Stomach (tissue), 9 donors: ENCODE data around the gene FYN. TPM values are rescaled to one million over a fixed set of nuclear protein-coding genes. Genes with fewer than 3 reads are reported as not detected.

Source experiments
- DNase-seq, 2 donors: peaks; one replicate each; pipeline versions ENCODE4 v3.0.0 to v3.0.0-alpha.2; 2013 to 2019
- H3K27ac ChIP-seq, 5 donors: fragments of 200-600 bp in 4 of 5; sonication (generic) in 4 of 5; one replicate each; pipeline ENCODE4 v1.5.1; 2013 to 2019; ENCODE audit warnings: mild to moderate bottlenecking in 1 of 5, moderate library complexity in 1 of 5
- H3K27me3 ChIP-seq, 3 donors: fragments of 200-600 bp; sonication (generic); one replicate each; pipeline ENCODE4 v1.5.1; 2017 to 2019; ENCODE audit warnings: mixed run types in 1 of 3
- H3K36me3 ChIP-seq, 4 donors: fragments of 200-600 bp; sonication (generic); 1 replicate in 3 of 4; 2 replicates in 1 of 4; pipeline ENCODE4 v1.5.1; 2016 to 2019
- H3K4me1 ChIP-seq, 4 donors: fragments of 200-600 bp; sonication (generic); one replicate each; pipeline ENCODE4 v1.5.1; 2016 to 2019
- H3K4me3 ChIP-seq, 4 donors: fragments of 200-600 bp; sonication (generic) in 3 of 4; one replicate each; pipeline ENCODE4 v1.5.1; 2016 to 2019; ENCODE audit warnings: mild to moderate bottlenecking in 1 of 4
- H3K9me3 ChIP-seq, 4 donors: fragments of 200-600 bp; sonication (generic); one replicate each; pipeline ENCODE4 v1.5.1; 2016 to 2019
- EP300 ChIP-seq: sonication (generic); formaldehyde crosslinking; IDR thresholded peaks from one replicate; pipeline ENCODE4 v1.6.1; 2017; ENCODE audit warnings: antibody characterized with exemption
- POLR2A ChIP-seq, 4 donors: fragments of 450-650 bp; IDR thresholded peaks; one replicate each; pipeline ENCODE4 v1.6.1; 2016; ENCODE audit warnings: antibody characterized with exemption in 4 of 4, control low read depth in 2 of 4, mild to moderate bottlenecking in 1 of 4, moderate library complexity in 1 of 4
- POLR2AphosphoS5 ChIP-seq, 3 donors: sonication (generic); formaldehyde crosslinking; IDR thresholded peaks; one replicate each; pipeline ENCODE4 v1.6.1; 2016; ENCODE audit warnings: antibody characterized with exemption in 3 of 3
- WGBS, 5 donors: extraction: QIAGEN DNeasy Blood & Tissue Kit in 3 of 5; methylation state at CpG; one replicate each; pipeline versions ENCODE4 v1.1.5 to v1.1.7; 2013 to 2018; 5-methylcytosine and 5-hydroxymethylcytosine counted together
- intact Hi-C: fragments of 100-400 bp; cut with DNase I; formaldehyde crosslinking; loops from one replicate; pipeline ENCODE4 v1.15.1; 2023; ENCODE audit warnings: low total_unique reads
- polyA plus RNA-seq, 3 donors: library from polyadenylated mRNA; stranded (reverse); fragments of 200-250 nt; gene quantifications; one replicate each; pipeline ENCODE4 v1.2.3, GENCODE V29; 2013
- total RNA-seq, 5 donors: library from RNA; depleted of rRNA; stranded (reverse); fragments of >200 nt; gene quantifications; one replicate each; pipeline versions ENCODE4 v1.1.0 to v1.2.3, GENCODE V29; 2014 to 2016
- TF ChIP-seq, protein P1 (sequence below), 7 experiments: fragments of 450-650 bp in 4 of 7; fragments of 200-600 bp in 3 of 7; sonication (generic) in 3 of 7; IDR thresholded peaks; one replicate each; pipeline ENCODE4 v1.5.1; 2016 to 2019; ENCODE audit warnings: antibody characterized with exemption in 7 of 7, control low read depth in 2 of 7, mild to moderate bottlenecking in 1 of 7
- donor health status: healthy with polysubstance abuse.
- donor health status: Bipolar disorder and iron deficiency.
- donor health status: healthy.

Gene FYN
- total and polyA plus RNA-seq, 8 donors: 8.4 to 146 (median 37.1) TPM

GRCh38 chr6:111653434-111653833, 219.8 kb downstream of the FYN start:
- intact Hi-C loops: no loop called here

GRCh38 chr6:111652156-111652555, 221.1 kb downstream of the FYN start:
- no peaks in the 10 kb centered on the region for H3K9me3 ChIP-seq
- H3K4me3 ChIP-seq: no peak overlapping the region
- H3K27me3 ChIP-seq: no peaks in the 10 kb centered on the region
- TF ChIP-seq POLR2A (IDR thresholded peaks at IDR 0.05) (no peak), POLR2AphosphoS5 (IDR thresholded peaks at IDR 0.05) (no peak), EP300 (no peak)
- TF ChIP-seq, protein P1, sequence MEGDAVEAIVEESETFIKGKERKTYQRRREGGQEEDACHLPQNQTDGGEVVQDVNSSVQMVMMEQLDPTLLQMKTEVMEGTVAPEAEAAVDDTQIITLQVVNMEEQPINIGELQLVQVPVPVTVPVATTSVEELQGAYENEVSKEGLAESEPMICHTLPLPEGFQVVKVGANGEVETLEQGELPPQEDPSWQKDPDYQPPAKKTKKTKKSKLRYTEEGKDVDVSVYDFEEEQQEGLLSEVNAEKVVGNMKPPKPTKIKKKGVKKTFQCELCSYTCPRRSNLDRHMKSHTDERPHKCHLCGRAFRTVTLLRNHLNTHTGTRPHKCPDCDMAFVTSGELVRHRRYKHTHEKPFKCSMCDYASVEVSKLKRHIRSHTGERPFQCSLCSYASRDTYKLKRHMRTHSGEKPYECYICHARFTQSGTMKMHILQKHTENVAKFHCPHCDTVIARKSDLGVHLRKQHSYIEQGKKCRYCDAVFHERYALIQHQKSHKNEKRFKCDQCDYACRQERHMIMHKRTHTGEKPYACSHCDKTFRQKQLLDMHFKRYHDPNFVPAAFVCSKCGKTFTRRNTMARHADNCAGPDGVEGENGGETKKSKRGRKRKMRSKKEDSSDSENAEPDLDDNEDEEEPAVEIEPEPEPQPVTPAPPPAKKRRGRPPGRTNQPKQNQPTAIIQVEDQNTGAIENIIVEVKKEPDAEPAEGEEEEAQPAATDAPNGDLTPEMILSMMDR (IDR thresholded peaks at IDR 0.05): no peak
- intact Hi-C loops: no loop called here
- H3K36me3 ChIP-seq: no peaks in the 10 kb centered on the region
- H3K27ac ChIP-seq: no peak overlapping the region
- H3K4me1 ChIP-seq: peaks cover 0 to 2% (median 0%) of the 10 kb centered on the region in 4 donors
- 82 to 86% (median 85%) methylated on average over 5 of the region's 5 CpGs for WGBS, 5 donors
- DNase-seq: no peak

More at GRCh38 chr6:111653434-111653833, 219.8 kb downstream of the FYN start:
- Histone ChIP-seq H3K9me3 (no peaks in the 10 kb centered on the region), H3K4me1 (peaks cover 0 to 13% (median 2%) of the 10 kb centered on the region in 4 donors), H3K27ac (no peak overlapping the region), H3K36me3 (no peaks in the 10 kb centered on the region), H3K4me3 (no peak overlapping the region), H3K27me3 (no peaks in the 10 kb centered on the region)
- 89 to 98% (median 93%) methylated on average over 1 of the region's 1 CpG for WGBS, 5 donors
- DNase-seq: no peak
- TF ChIP-seq POLR2A (IDR thresholded peaks at IDR 0.05): no peak
- no peak for TF ChIP-seq POLR2AphosphoS5 (IDR thresholded peaks at IDR 0.05)
- TF ChIP-seq, protein P1 (IDR thresholded peaks at IDR 0.05): no peak
- TF ChIP-seq EP300: no peak

GRCh38 chr6:111651185-111652034, 221.8 kb downstream of the FYN start:
- Histone ChIP-seq H3K27ac (no peak overlapping the region), H3K4me3 (no peak overlapping the region), H3K9me3 (no peaks in the 10 kb centered on the region), H3K27me3 (no peaks in the 10 kb centered on the region), H3K4me1 (peaks cover 0 to 3% (median 0%) of the 10 kb centered on the region in 4 donors), H3K36me3 (no peaks in the 10 kb centered on the region)
- intact Hi-C loops: no loop called here
- WGBS, 5 donors: 72 to 85% (median 76%) methylated on average over 12 to 13 of the region's 13 CpGs
- TF ChIP-seq EP300 (no peak), POLR2A (IDR thresholded peaks at IDR 0.05) (no peak), POLR2AphosphoS5 (IDR thresholded peaks at IDR 0.05) (no peak)
- TF ChIP-seq, protein P1 (IDR thresholded peaks at IDR 0.05): no peak
- DNase-seq: peak in 1 of 2 donors; percentile 49

GRCh38 chr6:111650049-111650448, 223.2 kb downstream of the FYN start:
- H3K9me3 ChIP-seq: no peaks in the 10 kb centered on the region
- no peaks in the 10 kb centered on the region for H3K27me3 ChIP-seq
- no peaks in the 10 kb centered on the region for H3K36me3 ChIP-seq
- H3K27ac ChIP-seq: no peak overlapping the region
- TF ChIP-seq POLR2AphosphoS5 (IDR thresholded peaks at IDR 0.05) (no peak), EP300 (no peak), POLR2A (IDR thresholded peaks at IDR 0.05) (no peak)
- TF ChIP-seq, protein P1 (IDR thresholded peaks at IDR 0.05): no peak
- intact Hi-C loops: no loop called here
- no peak for DNase-seq
- H3K4me3 ChIP-seq: no peak overlapping the region
- peaks cover 0 to 3% (median 0%) of the 10 kb centered on the region in 4 donors for H3K4me1 ChIP-seq
- WGBS, 5 donors: 73 to 86% (median 75%) methylated on average over 8 to 9 of the region's 9 CpGs
